HepG2 (cell line): ENCODE measurements around the gene CTU1. TPM values are rescaled to one million over a fixed set of nuclear protein-coding genes. Genes with fewer than 3 reads are reported as not detected.

ENCODE experiments used
- ATF7 ChIP-seq, 2 experiments: fragments of 450-650 bp in 1 of 2; sonication (generic) in 1 of 2; formaldehyde crosslinking in 1 of 2; IDR thresholded peaks; 2 replicates each; pipeline versions ENCODE4 v1.4.0 to v1.6.1; 2016 to 2020; ENCODE audit warnings: antibody characterized with exemption in 1 of 2, mild to moderate bottlenecking in 1 of 2, missing genetic modification reagents in 1 of 2
- CAMTA2 ChIP-seq: sonication (generic); formaldehyde crosslinking; IDR thresholded peaks from 2 replicates; pipeline ENCODE4 v1.4.0; 2020; ENCODE audit warnings: mild to moderate bottlenecking, missing genetic modification reagents, borderline replicate concordance
- EEA1 ChIP-seq: sonication (generic); formaldehyde crosslinking; IDR thresholded peaks from 2 replicates; pipeline ENCODE4 v1.5.1; 2020; ENCODE audit warnings: mild to moderate bottlenecking, missing genetic modification reagents, borderline replicate concordance
- ERF ChIP-seq: IDR thresholded peaks from 2 replicates; pipeline ENCODE4 v1.6.1; 2018; ENCODE audit warnings: missing biosample characterization, missing genetic modification reagents
- HDAC6 ChIP-seq: fragments of 200-600 bp; sonication (generic); IDR thresholded peaks from 2 replicates; pipeline ENCODE4 v1.7.0; 2017; ENCODE audit warnings: mild to moderate bottlenecking, antibody characterized with exemption, low read length, low read depth
- HHEX ChIP-seq: IDR thresholded peaks from 2 replicates; pipeline ENCODE4 v1.6.1; 2016; ENCODE audit warnings: control low read depth
- IRF2 ChIP-seq: IDR thresholded peaks from 2 replicates; pipeline ENCODE4 v1.6.1; 2018; ENCODE audit warnings: missing genetic modification reagents, missing compliant biosample characterization
- PREB ChIP-seq: sonication (generic); formaldehyde crosslinking; IDR thresholded peaks from 2 replicates; pipeline ENCODE4 v1.4.0; 2020; ENCODE audit warnings: missing genetic modification reagents
- SALL2 ChIP-seq: sonication (generic); formaldehyde crosslinking; IDR thresholded peaks from 2 replicates; pipeline ENCODE4 v1.8.1; 2023; ENCODE audit warnings: mild to moderate bottlenecking, missing genetic modification reagents, inconsistent platforms
- SKI ChIP-seq: fragments of 450-650 bp; IDR thresholded peaks from one replicate; pipeline ENCODE4 v1.6.1; 2018; ENCODE audit warnings: mild to moderate bottlenecking; ENCODE audit not compliant: partially characterized antibody
- TMF1 ChIP-seq: sonication (generic); formaldehyde crosslinking; IDR thresholded peaks from 2 replicates; pipeline ENCODE4 v1.8.1; 2022; ENCODE audit warnings: low read depth, missing genetic modification reagents
- ZC3H13 ChIP-seq: sonication (generic); formaldehyde crosslinking; IDR thresholded peaks from 2 replicates; pipeline ENCODE4 v1.8.1; 2023; ENCODE audit warnings: mild to moderate bottlenecking, missing genetic modification reagents, moderate library complexity
- ZFP62 ChIP-seq: sonication (generic); formaldehyde crosslinking; IDR thresholded peaks from 2 replicates; pipeline ENCODE4 v1.4.0; 2020; ENCODE audit warnings: missing genetic modification reagents
- ZKSCAN5 ChIP-seq: sonication (generic); formaldehyde crosslinking; IDR thresholded peaks from 2 replicates; pipeline ENCODE4 v1.5.1; 2020; ENCODE audit warnings: mild to moderate bottlenecking, missing genetic modification reagents
- ZNF839 ChIP-seq: sonication (generic); formaldehyde crosslinking; IDR thresholded peaks from 2 replicates; pipeline ENCODE4 v1.4.0; 2020; ENCODE audit warnings: missing genetic modification reagents, mild to moderate bottlenecking, borderline replicate concordance
- polyA plus RNA-seq, 8 experiments: library from polyadenylated mRNA; depleted of rRNA in 3 of 8; stranded (reverse) in 7 of 8; unstranded in 1 of 8; fragments of >200 nt; fragmentation: Illumina TruSeq in 4 of 8; extraction: Trizol in 4 of 8; gene quantifications; 2 replicates each; pipeline versions ENCODE4 v1.2.1 to v1.2.3, GENCODE V29; 2011 to 2016; ENCODE audit warnings: low read depth in 4 of 8, missing spikeins in 1 of 8, mixed read lengths in 1 of 8; ENCODE audit not compliant: insufficient read depth in 1 of 8
- total RNA-seq, 5 experiments: library from RNA; depleted of rRNA; stranded (reverse); fragments of >200 nt; fragmentation: Illumina TruSeq; extraction: Trizol; gene quantifications; 2 replicates each; pipeline ENCODE4 v1.2.3, GENCODE V29; 2016; ENCODE audit warnings: low read depth in 1 of 5
- TF ChIP-seq, protein P1 (sequence below): sonication (generic); formaldehyde crosslinking; IDR thresholded peaks from 2 replicates; pipeline ENCODE4 v1.4.0; 2020; ENCODE audit warnings: mild to moderate bottlenecking, missing genetic modification reagents
- TF ChIP-seq, protein P2 (sequence below): sonication (generic); formaldehyde crosslinking; IDR thresholded peaks from 2 replicates; pipeline ENCODE4 v1.4.0; 2020; ENCODE audit warnings: missing genetic modification reagents
- TF ChIP-seq, protein P3 (sequence below): sonication (generic); formaldehyde crosslinking; IDR thresholded peaks from 2 replicates; pipeline ENCODE4 v1.5.0; 2020; ENCODE audit warnings: missing genetic modification reagents, mild to moderate bottlenecking, borderline replicate concordance

CTU1 gene
- total and polyA plus RNA-seq, 2 of the 13 experiments (the other 11 are each of a cell fraction or from before 2014, with no cell fraction given): 1.9 to 2.9 TPM

DNA sequence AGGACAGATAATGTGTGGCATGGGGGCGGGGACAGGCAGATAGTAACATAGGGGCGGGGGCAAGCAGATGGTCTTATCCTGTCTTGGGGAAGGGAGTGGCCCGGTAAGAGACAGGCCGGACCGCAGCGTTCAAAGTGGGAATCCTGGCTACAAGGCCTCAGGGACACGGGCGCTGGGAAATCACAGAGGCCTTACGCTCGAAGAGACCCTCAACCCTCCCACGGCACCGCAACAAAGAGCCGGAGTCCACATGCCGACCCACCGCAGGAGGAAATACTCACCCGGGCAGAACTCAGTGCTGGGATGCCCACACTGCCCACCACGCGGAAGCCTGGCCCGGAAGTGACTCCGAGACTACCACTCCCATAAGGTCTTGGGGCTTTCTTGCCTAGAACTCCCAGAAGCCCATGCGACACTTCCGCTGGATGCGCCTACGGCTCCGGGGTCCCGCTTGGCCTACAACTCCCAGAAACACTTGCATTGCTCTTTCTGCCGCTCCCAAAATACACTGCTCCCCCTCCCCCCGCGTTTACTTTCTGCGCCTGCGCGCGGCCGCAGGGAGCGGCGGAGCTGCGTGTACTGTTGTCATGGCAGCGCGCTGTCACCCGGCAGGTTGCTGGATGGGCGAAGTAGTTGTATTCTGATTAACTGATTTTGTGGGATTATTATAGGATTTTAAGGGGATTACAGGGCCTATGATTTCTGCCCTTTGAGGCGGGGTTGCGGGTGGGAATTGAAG, at the start of gene CTU1 (continued):
- TF ChIP-seq, protein P1, sequence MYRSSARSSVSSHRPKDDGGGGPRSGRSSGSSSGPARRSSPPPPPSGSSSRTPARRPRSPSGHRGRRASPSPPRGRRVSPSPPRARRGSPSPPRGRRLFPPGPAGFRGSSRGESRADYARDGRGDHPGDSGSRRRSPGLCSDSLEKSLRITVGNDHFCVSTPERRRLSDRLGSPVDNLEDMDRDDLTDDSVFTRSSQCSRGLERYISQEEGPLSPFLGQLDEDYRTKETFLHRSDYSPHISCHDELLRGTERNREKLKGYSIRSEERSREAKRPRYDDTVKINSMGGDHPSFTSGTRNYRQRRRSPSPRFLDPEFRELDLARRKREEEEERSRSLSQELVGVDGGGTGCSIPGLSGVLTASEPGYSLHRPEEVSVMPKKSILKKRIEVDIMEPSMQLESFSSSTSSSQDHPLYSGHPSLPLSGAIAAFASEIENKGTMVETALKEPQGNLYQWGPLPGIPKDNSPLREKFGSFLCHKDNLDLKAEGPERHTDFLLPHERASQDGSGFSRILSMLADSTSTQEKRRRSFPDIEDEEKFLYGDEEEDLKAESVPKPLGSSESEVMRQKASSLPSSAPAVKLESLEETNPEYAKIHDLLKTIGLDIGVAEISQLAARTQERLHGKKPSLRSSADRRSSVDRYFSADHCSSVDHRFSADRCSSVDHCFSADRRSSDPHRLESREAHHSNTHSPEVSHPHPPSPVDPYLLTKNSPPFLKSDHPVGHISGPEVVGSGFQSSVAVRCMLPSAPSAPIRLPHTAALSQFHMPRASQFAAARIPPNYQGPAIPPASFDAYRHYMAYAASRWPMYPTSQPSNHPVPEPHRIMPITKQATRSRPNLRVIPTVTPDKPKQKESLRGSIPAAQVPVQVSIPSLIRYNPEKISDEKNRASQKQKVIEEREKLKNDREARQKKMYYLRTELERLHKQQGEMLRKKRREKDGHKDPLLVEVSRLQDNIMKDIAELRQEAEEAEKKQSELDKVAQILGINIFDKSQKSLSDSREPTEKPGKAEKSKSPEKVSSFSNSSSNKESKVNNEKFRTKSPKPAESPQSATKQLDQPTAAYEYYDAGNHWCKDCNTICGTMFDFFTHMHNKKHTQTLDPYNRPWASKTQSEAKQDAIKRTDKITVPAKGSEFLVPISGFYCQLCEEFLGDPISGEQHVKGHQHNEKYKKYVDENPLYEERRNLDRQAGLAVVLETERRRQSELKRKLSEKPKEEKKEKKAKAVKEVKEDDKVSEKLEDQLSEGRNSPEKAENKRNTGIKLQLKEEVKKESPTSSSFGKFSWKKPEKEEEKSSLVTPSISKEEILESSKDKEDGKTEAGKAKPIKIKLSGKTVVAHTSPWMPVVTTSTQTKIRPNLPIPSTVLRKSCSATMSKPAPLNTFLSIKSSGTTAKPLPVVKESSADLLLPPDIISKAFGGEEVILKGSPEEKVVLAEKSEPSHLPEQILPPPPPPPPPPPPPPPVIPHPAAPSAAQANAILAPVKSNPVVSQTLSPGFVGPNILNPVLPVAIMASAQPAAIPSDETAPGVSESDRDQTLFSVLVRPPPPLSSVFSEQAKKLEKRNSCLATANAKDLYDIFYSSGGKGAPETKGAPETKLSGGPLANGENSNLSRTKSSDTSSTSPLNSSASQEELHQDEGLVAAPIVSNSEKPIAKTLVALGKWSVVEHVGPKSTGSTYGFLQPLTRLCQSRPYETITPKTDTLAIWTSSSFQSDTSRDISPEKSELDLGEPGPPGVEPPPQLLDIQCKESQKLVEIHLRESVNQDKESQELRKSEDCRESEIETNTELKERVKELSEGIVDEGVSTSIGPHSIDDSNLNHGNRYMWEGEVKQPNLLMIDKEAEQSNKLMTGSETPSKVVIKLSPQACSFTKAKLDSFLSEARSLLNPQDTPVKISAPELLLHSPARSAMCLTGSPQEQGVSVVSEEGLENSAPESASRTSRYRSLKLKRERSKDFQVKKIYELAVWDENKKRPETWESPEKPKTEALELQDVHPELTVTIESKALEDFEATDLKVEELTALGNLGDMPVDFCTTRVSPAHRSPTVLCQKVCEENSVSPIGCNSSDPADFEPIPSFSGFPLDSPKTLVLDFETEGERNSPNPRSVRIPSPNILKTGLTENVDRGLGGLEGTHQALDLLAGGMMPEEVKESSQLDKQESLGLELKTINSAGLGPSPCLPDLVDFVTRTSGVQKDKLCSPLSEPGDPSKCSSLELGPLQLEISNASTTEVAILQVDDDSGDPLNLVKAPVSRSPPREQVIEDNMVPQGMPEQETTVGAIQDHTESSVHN (CRISPR knock-in tag): no peak
- TF ChIP-seq PREB (no peak), ZKSCAN5 (CRISPR knock-in tag) (no peak), ZC3H13 (CRISPR knock-in tag) (no peak), ATF7 (IDR thresholded peaks at IDR 0.05) (no peak), ATF7 (CRISPR knock-in tag; IDR thresholded peaks at IDR 0.05) (no peak), ZFP62 (CRISPR knock-in tag) (peak; percentile 87; the same call in 1 of the 2 replicates), EEA1 (no peak), CAMTA2 (no peak), HDAC6 (no peak), ERF (CRISPR knock-in tag) (peak; percentile 57), TMF1 (CRISPR knock-in tag) (no peak), SKI (no peak), HHEX (CRISPR knock-in tag) (no peak), IRF2 (CRISPR knock-in tag) (peak; percentile 96), ZNF839 (CRISPR knock-in tag) (0 out of 2 replicates have a peak, but pooled peaks have one; percentile 30), SALL2 (CRISPR knock-in tag) (0 out of 2 replicates have a peak, but pooled peaks have one; percentile 71)
- TF ChIP-seq, protein P2, sequence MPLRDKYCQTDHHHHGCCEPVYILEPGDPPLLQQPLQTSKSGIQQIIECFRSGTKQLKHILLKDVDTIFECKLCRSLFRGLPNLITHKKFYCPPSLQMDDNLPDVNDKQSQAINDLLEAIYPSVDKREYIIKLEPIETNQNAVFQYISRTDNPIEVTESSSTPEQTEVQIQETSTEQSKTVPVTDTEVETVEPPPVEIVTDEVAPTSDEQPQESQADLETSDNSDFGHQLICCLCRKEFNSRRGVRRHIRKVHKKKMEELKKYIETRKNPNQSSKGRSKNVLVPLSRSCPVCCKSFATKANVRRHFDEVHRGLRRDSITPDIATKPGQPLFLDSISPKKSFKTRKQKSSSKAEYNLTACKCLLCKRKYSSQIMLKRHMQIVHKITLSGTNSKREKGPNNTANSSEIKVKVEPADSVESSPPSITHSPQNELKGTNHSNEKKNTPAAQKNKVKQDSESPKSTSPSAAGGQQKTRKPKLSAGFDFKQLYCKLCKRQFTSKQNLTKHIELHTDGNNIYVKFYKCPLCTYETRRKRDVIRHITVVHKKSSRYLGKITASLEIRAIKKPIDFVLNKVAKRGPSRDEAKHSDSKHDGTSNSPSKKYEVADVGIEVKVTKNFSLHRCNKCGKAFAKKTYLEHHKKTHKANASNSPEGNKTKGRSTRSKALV (CRISPR knock-in tag): 0 out of 2 replicates have a peak, but pooled peaks have one; percentile 38
- TF ChIP-seq, protein P3, sequence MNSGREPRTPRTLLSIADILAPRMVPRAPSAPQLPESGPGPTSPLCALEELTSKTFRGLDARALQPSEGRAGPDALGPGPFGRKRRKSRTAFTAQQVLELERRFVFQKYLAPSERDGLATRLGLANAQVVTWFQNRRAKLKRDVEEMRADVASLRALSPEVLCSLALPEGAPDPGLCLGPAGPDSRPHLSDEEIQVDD: no peak
